Activated CD4-positive, alpha-beta T cell treated with anti-CD3 and anti-CD28 coated beads, Interleukin-2, amount 50 U/mL, for 16 hours (primary cell): ENCODE data around the gene TOP1.

Experiments
- DNase-seq: peaks from one replicate; pipeline ENCODE4 v3.0.0-alpha.2; 2020

The TOP1 gene

GRCh38 chr20:41038149-41038877 lies 9.7 kb downstream of the TOP1 start:
- no peak for DNase-seq

- DNase-seq, result no peak
Measured at GRCh38 chr20:41038878-41039404, 10.3 kb downstream of the TOP1 start.

- no peak for DNase-seq
Measured at GRCh38 chr20:41040855-41041254, 12.2 kb downstream of the TOP1 start.

- no peak for DNase-seq
Measured at GRCh38 chr20:41041693-41042092, 13.1 kb downstream of the TOP1 start.

- no peak for DNase-seq
Measured at GRCh38 chr20:41044409-41045062, 15.9 kb downstream of the TOP1 start.

GRCh38 chr20:41045671-41046070 lies 17.0 kb downstream of the TOP1 start:
- no peak for DNase-seq

GRCh38 chr20:41046716-41047115 lies 18.1 kb downstream of the TOP1 start:
- peak; percentile 51 for DNase-seq

GRCh38 chr20:41047279-41047974 lies 18.8 kb downstream of the TOP1 start:
- DNase-seq, result no peak

- DNase-seq, result peak; percentile 29
Measured at GRCh38 chr20:41047975-41048305, 19.3 kb downstream of the TOP1 start.

GRCh38 chr20:41048461-41049301 lies 20.1 kb downstream of the TOP1 start:
- DNase-seq, result peak; percentile 31

GRCh38 chr20:41049451-41049850 lies 20.8 kb downstream of the TOP1 start:
- DNase-seq, result no peak

- no peak for DNase-seq
Measured at GRCh38 chr20:41050361-41051008, 21.9 kb downstream of the TOP1 start.

GRCh38 chr20:41051009-41051825 lies 22.6 kb downstream of the TOP1 start:
- DNase-seq, result no peak

GRCh38 chr20:41052742-41053419 lies 24.3 kb downstream of the TOP1 start:
- no peak for DNase-seq

- DNase-seq, result no peak
Measured at GRCh38 chr20:41054070-41054846, 25.6 kb downstream of the TOP1 start.

- DNase-seq, result no peak
Measured at GRCh38 chr20:41054847-41055230, 26.2 kb downstream of the TOP1 start.

- no peak for DNase-seq
Measured at GRCh38 chr20:41055679-41056078, 27.1 kb downstream of the TOP1 start.

- no peak for DNase-seq
Measured at GRCh38 chr20:41057999-41058673, 29.5 kb downstream of the TOP1 start.
